Measurements from ENCODE around the gene MARF1.
"Not testable (repeated sequence)": the region's sequence is repeated elsewhere in the genome, so short reads cannot be mapped to it uniquely, and the experiment has no call there.

Gene MARF1
- total RNA-seq = 186 reads per million, percentile 92 among the genes with 10 or more reads in this experiment

- DNase-seq = peak; percentile 100
Measured at GRCh38 chr16:15643048-15643945, at the start of gene MARF1. TSS of gene MARF1 (minus strand) at chr16:15643154. CDS start at chr16:15639233, 3,921 bp downstream.

- DNase-seq = not testable (repeated sequence)
Measured at GRCh38 chr16:15692508-15692907, 49.6 kb upstream of the MARF1 start.

- no peak for DNase-seq
Measured at GRCh38 chr16:15691046-15691445, 48.1 kb upstream of the MARF1 start.

GRCh38 chr16:15690296-15690695 is 47.3 kb upstream of the MARF1 start:
- DNase-seq = no peak

- DNase-seq = no peak
Measured at GRCh38 chr16:15689290-15689689, 46.3 kb upstream of the MARF1 start.

GRCh38 chr16:15686287-15686686 is 43.3 kb upstream of the MARF1 start:
- no peak for DNase-seq

GRCh38 chr16:15682105-15682570 is 39.2 kb upstream of the MARF1 start:
- DNase-seq = peak; percentile 28

- DNase-seq = no peak
Measured at GRCh38 chr16:15677447-15677846, 34.5 kb upstream of the MARF1 start.

- no peak for DNase-seq
Measured at GRCh38 chr16:15676506-15676905, 33.6 kb upstream of the MARF1 start.

GRCh38 chr16:15674571-15674970 is 31.6 kb upstream of the MARF1 start:
- DNase-seq = no peak

- DNase-seq = peak; percentile 63
Measured at GRCh38 chr16:15672514-15673167, 29.7 kb upstream of the MARF1 start.

GRCh38 chr16:15672127-15672513 is 29.2 kb upstream of the MARF1 start:
- not testable (repeated sequence) for DNase-seq

GRCh38 chr16:15671530-15672117 is 28.7 kb upstream of the MARF1 start:
- no peak for DNase-seq

- DNase-seq = no peak
Measured at GRCh38 chr16:15667091-15667742, 24.3 kb upstream of the MARF1 start.

- no peak for DNase-seq
Measured at GRCh38 chr16:15665107-15665506, 22.2 kb upstream of the MARF1 start.

GRCh38 chr16:15660203-15660601 is 17.2 kb upstream of the MARF1 start:
- no peak for DNase-seq

GRCh38 chr16:15658556-15658955 is 15.6 kb upstream of the MARF1 start:
- no peak for DNase-seq

GRCh38 chr16:15658149-15658548 is 15.2 kb upstream of the MARF1 start:
- no peak for DNase-seq

- not testable (repeated sequence) for DNase-seq
Measured at GRCh38 chr16:15655561-15655960, 12.6 kb upstream of the MARF1 start.

GRCh38 chr16:15654591-15654990 is 11.6 kb upstream of the MARF1 start:
- no peak for DNase-seq

GRCh38 chr16:15653227-15653626 is 10.3 kb upstream of the MARF1 start:
- no peak for DNase-seq

- no peak for DNase-seq
Measured at GRCh38 chr16:15652293-15653001, 9.5 kb upstream of the MARF1 start.

Data from effector CD4-positive, alpha-beta T cell (primary cell).